ENCODE results near the gene ZFAND2B. TPM values are rescaled to one million over a fixed set of nuclear protein-coding genes. Genes with fewer than 3 reads are reported as not detected.

The ZFAND2B gene
- total RNA-seq, 1 experiment from 2014 or later, result 25.7 TPM

- peaks cover 53% of the 10 kb centered on the region for H3K36me3 Mint-ChIP-seq (ENCODE audit: insufficient read depth, unreplicated experiment)
- H3K4me3 Mint-ChIP-seq (ENCODE audit: low read depth, unreplicated experiment), result peak within 1 kb of the TSS; percentile 98
- H3K27me3 Mint-ChIP-seq (ENCODE audit: unreplicated experiment), result no peaks in the 10 kb centered on the region
- DNase-seq, result peak; percentile 94
- BruUV-seq (replicated peaks), result TSS peak; percentile 74
- H3K4me1 Mint-ChIP-seq (ENCODE audit: low read depth, unreplicated experiment), result peaks cover 30% of the 10 kb centered on the region
- intact Hi-C loops (cut with micrococcal nuclease; ENCODE audit: unreplicated experiment), result loop anchor here (5.0 kb wide), 1 partner anchor 120 kb away; no protein-coding TSS in a partner anchor
- no peaks in the 10 kb centered on the region for H3K9me3 Mint-ChIP-seq (ENCODE audit: low read depth, unreplicated experiment)
- peak within 1 kb of the TSS; percentile 97 for H3K27ac Mint-ChIP-seq (ENCODE audit: unreplicated experiment)
- TF ChIP-seq CTCF (IDR thresholded peaks at IDR 0.05; ENCODE audit: unreplicated experiment), result no peak
- CTCF ChIA-PET, result interaction anchor here (0.6 to 1.7 kb wide), 7 partner anchors 29 to 353 kb away, joined by 3 to 9 read pairs (median 6); partner anchors contain the start of genes ANKZF1, ATG9A and ZFAND2B
Observed at GRCh38 chr2:219176818-219177551, 29.6 kb upstream of the ZFAND2B start, which contains the start of gene CNPPD1. CNPPD1 (minus strand) TSS chr2:219176925; CDS start chr2:219176828, 97 bp downstream.

GRCh38 chr2:219177552-219178376, 28.8 kb upstream of the ZFAND2B start, which contains the start of gene RETREG2:
RETREG2 (plus strand) TSS chr2:219178275; CDS start chr2:219178353, 78 bp downstream.
- intact Hi-C loops (cut with micrococcal nuclease; ENCODE audit: unreplicated experiment), result loop anchor here (5.0 kb wide), 1 partner anchor 120 kb away; no protein-coding TSS in a partner anchor
- peak within 1 kb of the TSS; percentile 97 for H3K27ac Mint-ChIP-seq (ENCODE audit: unreplicated experiment)
- peaks cover 30% of the 10 kb centered on the region for H3K4me1 Mint-ChIP-seq (ENCODE audit: low read depth, unreplicated experiment)
- TF ChIP-seq CTCF (IDR thresholded peaks at IDR 0.05; ENCODE audit: unreplicated experiment), result peak; percentile 34
- peak; percentile 85 for DNase-seq
- peaks cover 61% of the 10 kb centered on the region for H3K36me3 Mint-ChIP-seq (ENCODE audit: insufficient read depth, unreplicated experiment)
- no peaks in the 10 kb centered on the region for H3K27me3 Mint-ChIP-seq (ENCODE audit: unreplicated experiment)
- CTCF ChIA-PET, result no interaction called here
- peak within 1 kb of the TSS; percentile 98 for H3K4me3 Mint-ChIP-seq (ENCODE audit: low read depth, unreplicated experiment)
- no peaks in the 10 kb centered on the region for H3K9me3 Mint-ChIP-seq (ENCODE audit: low read depth, unreplicated experiment)
- BruUV-seq (replicated peaks), result no TSS peak

GRCh38 chr2:219178377-219179175, 28.0 kb upstream of the ZFAND2B start:
- Mint-ChIP-seq H3K9me3 (ENCODE audit: low read depth, unreplicated experiment) (no peaks in the 10 kb centered on the region), H3K36me3 (ENCODE audit: insufficient read depth, unreplicated experiment) (peaks cover 61% of the 10 kb centered on the region), H3K27me3 (ENCODE audit: unreplicated experiment) (no peaks in the 10 kb centered on the region), H3K27ac (ENCODE audit: unreplicated experiment) (peak overlapping the region; percentile 97), H3K4me1 (ENCODE audit: low read depth, unreplicated experiment) (peaks cover 30% of the 10 kb centered on the region), H3K4me3 (ENCODE audit: low read depth, unreplicated experiment) (peak overlapping the region; percentile 98)
- TF ChIP-seq CTCF (IDR thresholded peaks at IDR 0.05; ENCODE audit: unreplicated experiment), result no peak
- no TSS peak for BruUV-seq (replicated peaks)
- CTCF ChIA-PET, result no interaction called here
- intact Hi-C loops (cut with micrococcal nuclease; ENCODE audit: unreplicated experiment), result loop anchor here (5.0 kb wide), 1 partner anchor 119 kb away; no protein-coding TSS in a partner anchor
- peak; percentile 43 for DNase-seq
